CD4-positive, CD25-positive, alpha-beta regulatory T cell (primary cell): ENCODE data around the gene DNAJC2. TPM values are rescaled to one million over a fixed set of nuclear protein-coding genes. Genes with fewer than 3 reads are reported as not detected.

Source experiments
- ATAC-seq, 2 donors: fragments of 150-1000 bp; cut with Tn5 transposase; one replicate each; pipeline ENCODE4 v1.10.0; 2021; ENCODE audit warnings: low read depth in 2 of 2, moderate number of reproducible peaks in 2 of 2, moderate library complexity in 1 of 2
- DNase-seq, 3 donors: peaks; one replicate each; pipeline versions ENCODE4 v3.0.0 to v3.0.0-alpha.2; 2012 to 2022; ENCODE audit warnings: mixed read lengths in 1 of 3
- H3K27ac ChIP-seq: one replicate; pipeline ENCODE4 v1.7.0; 2013; ENCODE audit warnings: mild to moderate bottlenecking, low read length; ENCODE audit not compliant: insufficient read depth, poor library complexity, severe bottlenecking
- H3K27me3 ChIP-seq: one replicate; pipeline ENCODE4 v1.7.0; 2013; ENCODE audit warnings: low read length; ENCODE audit not compliant: control insufficient read depth, insufficient read depth
- H3K36me3 ChIP-seq: one replicate; pipeline ENCODE4 v1.7.0; 2013; ENCODE audit warnings: mild to moderate bottlenecking, low read length, moderate library complexity; ENCODE audit not compliant: control insufficient read depth, insufficient read depth
- H3K4me1 ChIP-seq: 2 replicates; pipeline ENCODE4 v1.7.0; 2013; ENCODE audit warnings: mild to moderate bottlenecking, low read length; ENCODE audit not compliant: insufficient read depth, control insufficient read depth, poor library complexity, severe bottlenecking
- H3K4me3 ChIP-seq: one replicate; pipeline ENCODE4 v1.7.0; 2013; ENCODE audit warnings: low read depth, mild to moderate bottlenecking, low read length, moderate library complexity
- H3K9me3 ChIP-seq, 2 experiments: 1 replicate in 1 of 2; 2 replicates in 1 of 2; pipeline ENCODE4 v1.7.0; 2013; ENCODE audit warnings: low read length in 2 of 2, mild to moderate bottlenecking in 1 of 2, moderate library complexity in 1 of 2; ENCODE audit not compliant: control insufficient read depth in 2 of 2
- H3K27ac Mint-ChIP-seq, 3 donors: one replicate each; pipeline ENCODE4 v1.8.0; 2020 to 2022; ENCODE audit warnings: mild to moderate bottlenecking in 3 of 3, mixed read lengths in 3 of 3, moderate library complexity in 2 of 3
- H3K27me3 Mint-ChIP-seq: one replicate; pipeline ENCODE4 v1.8.0; 2022; ENCODE audit warnings: mild to moderate bottlenecking, mixed read lengths
- H3K36me3 Mint-ChIP-seq: one replicate; pipeline ENCODE4 v1.8.0; 2020; ENCODE audit warnings: mixed read lengths
- H3K4me1 Mint-ChIP-seq, 4 donors: one replicate each; pipeline ENCODE4 v1.8.0; 2020 to 2022; ENCODE audit warnings: mixed read lengths in 4 of 4, mild to moderate bottlenecking in 1 of 4
- H3K4me3 Mint-ChIP-seq, 4 donors: one replicate each; pipeline ENCODE4 v1.8.0; 2020 to 2022; ENCODE audit warnings: mild to moderate bottlenecking in 4 of 4, mixed read lengths in 4 of 4, moderate library complexity in 3 of 4
- H3K9me3 Mint-ChIP-seq, 7 donors: one replicate each; pipeline ENCODE4 v1.8.0; 2020 to 2022; ENCODE audit warnings: mixed read lengths in 7 of 7, mild to moderate bottlenecking in 3 of 7, moderate library complexity in 2 of 7
- polyA plus RNA-seq, 4 donors: library from polyadenylated mRNA; unstranded; fragments of 300-500 nt; fragmentation: Illumina TruSeq; gene quantifications; one replicate each; pipeline ENCODE4 v1.2.3, GENCODE V29; 2021
- total RNA-seq: library from RNA; stranded (reverse); gene quantifications from one replicate; pipeline ENCODE4 v1.2.3, GENCODE V29; 2022

DNAJC2 gene
- total and polyA plus RNA-seq, 5 donors from 2014 or later, result 17.3 to 63.1 (median 22.0) TPM

DNA sequence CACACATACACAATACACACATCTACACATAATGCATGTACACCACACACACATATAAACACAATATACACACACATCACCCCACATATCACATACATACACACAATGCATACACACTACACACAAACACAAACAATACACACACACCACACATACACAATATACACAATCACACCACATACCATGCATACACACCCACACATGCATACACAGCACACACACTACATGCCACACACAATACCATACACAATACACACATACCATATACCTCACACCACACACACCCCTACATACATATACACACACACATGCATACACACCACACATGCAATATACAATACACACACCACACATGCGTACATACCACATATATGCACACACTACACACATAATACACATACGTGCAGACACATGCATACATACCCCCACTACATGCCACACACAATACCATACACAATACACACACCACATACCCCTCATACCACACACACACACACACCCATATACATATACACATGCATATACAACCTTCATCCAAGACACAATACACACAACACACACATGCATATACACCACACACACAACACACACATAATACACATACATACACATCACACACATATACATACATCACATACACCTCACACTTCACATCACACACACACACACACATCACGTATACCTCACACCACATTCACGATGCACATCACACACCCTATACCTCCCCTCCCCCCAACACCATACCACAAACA, 36.9 kb upstream of the DNAJC2 start:
- no peaks in the 10 kb centered on the region for H3K9me3 ChIP-seq
- H3K36me3 ChIP-seq, result no peaks in the 10 kb centered on the region
- H3K4me1 ChIP-seq, result no peaks in the 10 kb centered on the region
- no peak for ATAC-seq
- Mint-ChIP-seq H3K36me3 (no peaks in the 10 kb centered on the region), H3K27me3 (no peaks in the 10 kb centered on the region), H3K4me1 (no peaks in the 10 kb centered on the region), H3K9me3 (no peaks in the 10 kb centered on the region), H3K4me3 (no peak overlapping the region), H3K27ac (no peak overlapping the region)
- H3K27me3 ChIP-seq, result peaks cover 5% of the 10 kb centered on the region
- DNase-seq, result no peak
- H3K4me3 ChIP-seq, result no peak overlapping the region
- no peak overlapping the region for H3K27ac ChIP-seq

GRCh38 chr7:103380395-103381191, 36.0 kb upstream of the DNAJC2 start:
- Histone ChIP-seq H3K27me3 (peaks cover 5% of the 10 kb centered on the region), H3K27ac (no peak overlapping the region), H3K4me1 (no peaks in the 10 kb centered on the region), H3K4me3 (no peak overlapping the region), H3K36me3 (no peaks in the 10 kb centered on the region), H3K9me3 (no peaks in the 10 kb centered on the region)
- Mint-ChIP-seq H3K4me1 (no peaks in the 10 kb centered on the region), H3K27ac (no peak overlapping the region), H3K9me3 (no peaks in the 10 kb centered on the region), H3K27me3 (no peaks in the 10 kb centered on the region), H3K36me3 (no peaks in the 10 kb centered on the region), H3K4me3 (no peak overlapping the region)
- ATAC-seq, result no peak
- DNase-seq, result no peak

DNA sequence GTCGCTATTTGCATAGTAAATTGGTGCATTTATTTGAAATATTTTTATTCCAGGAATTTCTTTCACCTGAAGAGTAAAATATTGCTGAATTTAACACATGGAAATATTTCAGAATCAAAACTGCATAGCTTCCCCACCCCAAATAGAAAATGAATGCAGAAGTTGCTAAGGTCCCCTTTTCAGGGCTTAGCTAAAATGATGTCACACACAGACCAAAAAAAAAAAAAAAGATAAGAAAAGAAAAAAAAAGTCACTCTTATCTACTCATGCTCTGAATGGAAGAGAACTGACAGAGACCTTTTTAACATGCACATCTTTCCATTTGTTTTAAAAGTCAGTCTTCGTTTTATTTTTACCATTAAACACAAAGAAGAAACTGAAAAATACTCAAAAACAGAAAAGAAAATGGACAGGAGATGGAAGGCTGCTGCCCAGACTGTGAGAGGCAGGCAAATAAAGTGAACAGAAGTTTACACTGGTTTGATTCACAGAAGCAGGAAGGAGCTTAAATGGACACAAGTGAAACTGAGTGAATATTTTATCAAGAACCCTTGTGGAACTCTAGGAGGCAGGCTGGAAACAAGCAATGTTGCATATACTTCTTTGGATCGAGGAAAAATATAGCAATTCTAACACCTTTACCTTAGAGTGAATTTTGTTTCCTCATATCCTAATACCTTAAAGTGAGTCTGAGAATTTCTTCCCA, 34.9 kb upstream of the DNAJC2 start:
- H3K9me3 Mint-ChIP-seq, result no peaks in the 10 kb centered on the region
- Histone ChIP-seq H3K4me1 (no peaks in the 10 kb centered on the region), H3K4me3 (no peak overlapping the region), H3K27me3 (peaks cover 5% of the 10 kb centered on the region), H3K9me3 (no peaks in the 10 kb centered on the region), H3K36me3 (no peaks in the 10 kb centered on the region), H3K27ac (no peak overlapping the region)
- H3K36me3 Mint-ChIP-seq, result no peaks in the 10 kb centered on the region
- ATAC-seq, result no peak
- no peak overlapping the region for H3K27ac Mint-ChIP-seq
- DNase-seq, result no peak
- no peaks in the 10 kb centered on the region for H3K27me3 Mint-ChIP-seq
- H3K4me1 Mint-ChIP-seq, result peaks cover 0 to under 1% (median 0%) of the 10 kb centered on the region in 4 donors
- no peak overlapping the region for H3K4me3 Mint-ChIP-seq

GRCh38 chr7:103373866-103374643, 29.5 kb upstream of the DNAJC2 start:
- peak in 1 of 2 donors; percentile 43 for ATAC-seq
- H3K27ac Mint-ChIP-seq, result peak overlapping the region; percentile 0 to 84 (median 27)

GRCh38 chr7:103369432-103369831, 24.9 kb upstream of the DNAJC2 start:
- H3K4me1 ChIP-seq, result peaks cover 8% of the 10 kb centered on the region
- peaks cover 52% of the 10 kb centered on the region for H3K36me3 ChIP-seq
- Mint-ChIP-seq H3K27me3 (no peaks in the 10 kb centered on the region), H3K27ac (no peak overlapping the region), H3K36me3 (peaks cover 30% of the 10 kb centered on the region), H3K4me3 (no peak overlapping the region), H3K9me3 (peaks cover 0 to 2% (median 0%) of the 10 kb centered on the region in 7 donors), H3K4me1 (peaks cover 8 to 22% (median 18%) of the 10 kb centered on the region in 4 donors)
- no peaks in the 10 kb centered on the region for H3K9me3 ChIP-seq
- no peak overlapping the region for H3K27ac ChIP-seq
- no peak overlapping the region for H3K4me3 ChIP-seq
- no peaks in the 10 kb centered on the region for H3K27me3 ChIP-seq
- DNase-seq, result no peak
- ATAC-seq, result no peak

More at GRCh38 chr7:103373866-103374643, 29.5 kb upstream of the DNAJC2 start:
- Mint-ChIP-seq H3K4me1 (peaks cover 8 to 22% (median 18%) of the 10 kb centered on the region in 4 donors), H3K9me3 (peaks cover 0 to 2% (median 0%) of the 10 kb centered on the region in 7 donors), H3K36me3 (no peaks in the 10 kb centered on the region), H3K4me3 (peak overlapping the region in 3 of 4 donors; percentile 22 to 66 (median 54)), H3K27me3 (no peaks in the 10 kb centered on the region)
- peaks cover 8% of the 10 kb centered on the region for H3K36me3 ChIP-seq
- no peaks in the 10 kb centered on the region for H3K9me3 ChIP-seq
- H3K27ac ChIP-seq, result peak overlapping the region; percentile 34
- peaks cover 4% of the 10 kb centered on the region for H3K27me3 ChIP-seq
- H3K4me1 ChIP-seq, result peaks cover 8% of the 10 kb centered on the region
- peak overlapping the region; percentile 46 for H3K4me3 ChIP-seq
- DNase-seq, result peak in 1 of 3 donors; percentile 19

- Mint-ChIP-seq H3K36me3 (peaks cover 13% of the 10 kb centered on the region), H3K4me1 (peaks cover 26 to 74% (median 55%) of the 10 kb centered on the region in 4 donors), H3K27ac (peak overlapping the region; percentile 60 to 98 (median 81)), H3K4me3 (peak overlapping the region; percentile 93 to 100 (median 100)), H3K9me3 (no peaks in the 10 kb centered on the region), H3K27me3 (peaks cover 1% of the 10 kb centered on the region)
- Histone ChIP-seq H3K27me3 (no peaks in the 10 kb centered on the region), H3K9me3 (no peaks in the 10 kb centered on the region), H3K4me3 (peak overlapping the region; percentile 52), H3K4me1 (peaks cover 49% of the 10 kb centered on the region), H3K36me3 (peaks cover 22% of the 10 kb centered on the region), H3K27ac (no peak overlapping the region)
- DNase-seq (no peak), ATAC-seq (no peak)
Measured at GRCh38 chr7:103349805-103350204, 5.2 kb upstream of the DNAJC2 start.

GRCh38 chr7:103348959-103349358, 4.4 kb upstream of the DNAJC2 start:
- peaks cover 29 to 79% (median 59%) of the 10 kb centered on the region in 4 donors for H3K4me1 Mint-ChIP-seq
- peaks cover 4% of the 10 kb centered on the region for H3K27me3 Mint-ChIP-seq
- H3K4me1 ChIP-seq, result peaks cover 51% of the 10 kb centered on the region
- H3K27me3 ChIP-seq, result no peaks in the 10 kb centered on the region
- no peaks in the 10 kb centered on the region for H3K9me3 ChIP-seq
- peaks cover 19% of the 10 kb centered on the region for H3K36me3 ChIP-seq
- H3K27ac Mint-ChIP-seq, result peak overlapping the region in 2 of 3 donors; percentile 53 to 98
- peaks cover 13% of the 10 kb centered on the region for H3K36me3 Mint-ChIP-seq
- H3K4me3 Mint-ChIP-seq, result peak overlapping the region; percentile 93 to 100 (median 100)
- DNase-seq (no peak), ATAC-seq (no peak)
- H3K27ac ChIP-seq, result no peak overlapping the region
- H3K4me3 ChIP-seq, result peak overlapping the region; percentile 97
- H3K9me3 Mint-ChIP-seq, result no peaks in the 10 kb centered on the region
